ELF-1 (cell line): ENCODE data around the gene PAXX.
"Not testable (repeated sequence)": the region's sequence is repeated elsewhere in the genome, so short reads cannot be mapped to it uniquely, and the experiment has no call there.

Experiments used
- DNase-seq: peaks from one replicate; pipeline ENCODE4 v3.0.0-alpha.2; 2016; ENCODE audit warnings: low read depth, low spot score

PAXX gene

GRCh38 chr9:137001857-137002645 lies 9.8 kb downstream of the PAXX start:
- DNase-seq, result no peak

GRCh38 chr9:137002646-137003041 lies 10.4 kb downstream of the PAXX start:
- no peak for DNase-seq

GRCh38 chr9:137004285-137004684 lies 12.1 kb downstream of the PAXX start:
- not testable (repeated sequence) for DNase-seq

- no peak for DNase-seq
Measured at GRCh38 chr9:137006116-137007003, 14.1 kb downstream of the PAXX start.

GRCh38 chr9:137007108-137007815 lies 15.0 kb downstream of the PAXX start:
- no peak for DNase-seq

GRCh38 chr9:137007816-137008270 lies 15.6 kb downstream of the PAXX start:
- DNase-seq, result no peak

- DNase-seq, result no peak
Measured at GRCh38 chr9:137008312-137008711, 16.1 kb downstream of the PAXX start.

- DNase-seq, result no peak
Measured at GRCh38 chr9:137009217-137009616, 17.0 kb downstream of the PAXX start.

- DNase-seq, result no peak
Measured at GRCh38 chr9:137009938-137010732, 17.9 kb downstream of the PAXX start.

- no peak for DNase-seq
Measured at GRCh38 chr9:137011156-137011555, 18.9 kb downstream of the PAXX start.

GRCh38 chr9:137011907-137012675 lies 19.9 kb downstream of the PAXX start:
- DNase-seq, result no peak

GRCh38 chr9:137012694-137013570 lies 20.7 kb downstream of the PAXX start:
- no peak for DNase-seq

GRCh38 chr9:137013571-137013940 lies 21.3 kb downstream of the PAXX start:
- no peak for DNase-seq

GRCh38 chr9:137014166-137014565 lies 21.9 kb downstream of the PAXX start:
- no peak for DNase-seq

- DNase-seq, result no peak
Measured at GRCh38 chr9:137014776-137015539, 22.7 kb downstream of the PAXX start.

- DNase-seq, result no peak
Measured at GRCh38 chr9:137015540-137015930, 23.3 kb downstream of the PAXX start.

- no peak for DNase-seq
Measured at GRCh38 chr9:137015976-137016375, 23.8 kb downstream of the PAXX start.

- DNase-seq, result no peak
Measured at GRCh38 chr9:137016436-137016835, 24.2 kb downstream of the PAXX start.

GRCh38 chr9:137017071-137017470 lies 24.8 kb downstream of the PAXX start:
- DNase-seq, result no peak
